Stomach (tissue), 4 donors: ENCODE results near the gene SNAP23.

Source experiments
- POLR2A ChIP-seq, 4 donors: fragments of 450-650 bp; IDR thresholded peaks; one replicate each; pipeline ENCODE4 v1.6.1; 2016; ENCODE audit warnings: antibody characterized with exemption in 4 of 4, control low read depth in 2 of 4, mild to moderate bottlenecking in 1 of 4, moderate library complexity in 1 of 4
- POLR2AphosphoS5 ChIP-seq, 3 donors: sonication (generic); formaldehyde crosslinking; IDR thresholded peaks; one replicate each; pipeline ENCODE4 v1.6.1; 2016; ENCODE audit warnings: antibody characterized with exemption in 3 of 3
- TF ChIP-seq, protein P1 (sequence below), 7 experiments: fragments of 450-650 bp in 4 of 7; fragments of 200-600 bp in 3 of 7; sonication (generic) in 3 of 7; IDR thresholded peaks; one replicate each; pipeline ENCODE4 v1.5.1; 2016 to 2019; ENCODE audit warnings: antibody characterized with exemption in 7 of 7, control low read depth in 2 of 7, mild to moderate bottlenecking in 1 of 7

DNA sequence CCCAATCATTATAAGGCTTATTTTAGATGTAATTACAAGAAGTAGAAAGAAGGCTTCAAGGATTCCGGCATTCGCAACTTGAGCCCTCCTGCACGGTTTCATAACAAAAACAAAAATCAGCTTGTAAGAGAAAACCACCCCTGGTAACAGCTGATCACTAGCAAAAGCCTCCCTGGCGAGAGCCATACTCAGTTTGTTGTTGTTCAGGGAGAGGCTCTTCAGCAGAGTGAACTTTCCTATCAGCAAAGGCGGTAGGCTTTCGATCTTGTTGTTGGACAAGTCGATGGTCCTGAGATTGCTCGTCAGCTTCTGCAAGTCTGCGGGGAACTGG lies 52.4 kb downstream of the SNAP23 start:
- no peak for TF ChIP-seq POLR2A (IDR thresholded peaks at IDR 0.05)
- TF ChIP-seq, protein P1, sequence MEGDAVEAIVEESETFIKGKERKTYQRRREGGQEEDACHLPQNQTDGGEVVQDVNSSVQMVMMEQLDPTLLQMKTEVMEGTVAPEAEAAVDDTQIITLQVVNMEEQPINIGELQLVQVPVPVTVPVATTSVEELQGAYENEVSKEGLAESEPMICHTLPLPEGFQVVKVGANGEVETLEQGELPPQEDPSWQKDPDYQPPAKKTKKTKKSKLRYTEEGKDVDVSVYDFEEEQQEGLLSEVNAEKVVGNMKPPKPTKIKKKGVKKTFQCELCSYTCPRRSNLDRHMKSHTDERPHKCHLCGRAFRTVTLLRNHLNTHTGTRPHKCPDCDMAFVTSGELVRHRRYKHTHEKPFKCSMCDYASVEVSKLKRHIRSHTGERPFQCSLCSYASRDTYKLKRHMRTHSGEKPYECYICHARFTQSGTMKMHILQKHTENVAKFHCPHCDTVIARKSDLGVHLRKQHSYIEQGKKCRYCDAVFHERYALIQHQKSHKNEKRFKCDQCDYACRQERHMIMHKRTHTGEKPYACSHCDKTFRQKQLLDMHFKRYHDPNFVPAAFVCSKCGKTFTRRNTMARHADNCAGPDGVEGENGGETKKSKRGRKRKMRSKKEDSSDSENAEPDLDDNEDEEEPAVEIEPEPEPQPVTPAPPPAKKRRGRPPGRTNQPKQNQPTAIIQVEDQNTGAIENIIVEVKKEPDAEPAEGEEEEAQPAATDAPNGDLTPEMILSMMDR (IDR thresholded peaks at IDR 0.05): no peak
- no peak for TF ChIP-seq POLR2AphosphoS5 (IDR thresholded peaks at IDR 0.05)
